ENCODE measurements around the gene DAPK2. TPM values are rescaled to one million over a fixed set of nuclear protein-coding genes. Genes with fewer than 3 reads are reported as not detected.

DAPK2 gene
- total and polyA plus RNA-seq, 2 donors from 2014 or later = 3.0 to 3.8 TPM

GRCh38 chr15:63986751-63987341, 59.4 kb downstream of the DAPK2 start:
- Histone ChIP-seq H3K4me1 (ENCODE audit: control insufficient read depth in 2 of 3, insufficient read depth in 2 of 3, low read depth in 1 of 3, low read length in 3 of 3) (peaks cover 4 to 13% (median 5%) of the 10 kb centered on the region in 3 donors), H3K9me3 (ENCODE audit: control insufficient read depth in 2 of 3, insufficient read depth in 1 of 3, low read length in 3 of 3) (no peaks in the 10 kb centered on the region), H3K27ac (ENCODE audit: low read depth in 2 of 2, low read length in 2 of 2) (no peak overlapping the region), H3K9ac (ENCODE audit: low read length in 3 of 3) (no peak overlapping the region), H3K4me3 (ENCODE audit: low read length in 3 of 3) (no peak overlapping the region), H3K36me3 (ENCODE audit: control insufficient read depth in 2 of 3, insufficient read depth in 3 of 3, low read length in 3 of 3) (no peaks in the 10 kb centered on the region), H3K27me3 (ENCODE audit: control insufficient read depth, insufficient read depth, low read length) (no peaks in the 10 kb centered on the region)
- no peak for FAIRE-seq
- DNase-seq = no peak
- intact Hi-C loops (cut with DNase I) = no loop called here
- TF ChIP-seq, protein P1, sequence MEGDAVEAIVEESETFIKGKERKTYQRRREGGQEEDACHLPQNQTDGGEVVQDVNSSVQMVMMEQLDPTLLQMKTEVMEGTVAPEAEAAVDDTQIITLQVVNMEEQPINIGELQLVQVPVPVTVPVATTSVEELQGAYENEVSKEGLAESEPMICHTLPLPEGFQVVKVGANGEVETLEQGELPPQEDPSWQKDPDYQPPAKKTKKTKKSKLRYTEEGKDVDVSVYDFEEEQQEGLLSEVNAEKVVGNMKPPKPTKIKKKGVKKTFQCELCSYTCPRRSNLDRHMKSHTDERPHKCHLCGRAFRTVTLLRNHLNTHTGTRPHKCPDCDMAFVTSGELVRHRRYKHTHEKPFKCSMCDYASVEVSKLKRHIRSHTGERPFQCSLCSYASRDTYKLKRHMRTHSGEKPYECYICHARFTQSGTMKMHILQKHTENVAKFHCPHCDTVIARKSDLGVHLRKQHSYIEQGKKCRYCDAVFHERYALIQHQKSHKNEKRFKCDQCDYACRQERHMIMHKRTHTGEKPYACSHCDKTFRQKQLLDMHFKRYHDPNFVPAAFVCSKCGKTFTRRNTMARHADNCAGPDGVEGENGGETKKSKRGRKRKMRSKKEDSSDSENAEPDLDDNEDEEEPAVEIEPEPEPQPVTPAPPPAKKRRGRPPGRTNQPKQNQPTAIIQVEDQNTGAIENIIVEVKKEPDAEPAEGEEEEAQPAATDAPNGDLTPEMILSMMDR (IDR thresholded peaks at IDR 0.05; ENCODE audit: borderline replicate concordance, extremely low read depth, insufficient read depth) = no peak

DNA sequence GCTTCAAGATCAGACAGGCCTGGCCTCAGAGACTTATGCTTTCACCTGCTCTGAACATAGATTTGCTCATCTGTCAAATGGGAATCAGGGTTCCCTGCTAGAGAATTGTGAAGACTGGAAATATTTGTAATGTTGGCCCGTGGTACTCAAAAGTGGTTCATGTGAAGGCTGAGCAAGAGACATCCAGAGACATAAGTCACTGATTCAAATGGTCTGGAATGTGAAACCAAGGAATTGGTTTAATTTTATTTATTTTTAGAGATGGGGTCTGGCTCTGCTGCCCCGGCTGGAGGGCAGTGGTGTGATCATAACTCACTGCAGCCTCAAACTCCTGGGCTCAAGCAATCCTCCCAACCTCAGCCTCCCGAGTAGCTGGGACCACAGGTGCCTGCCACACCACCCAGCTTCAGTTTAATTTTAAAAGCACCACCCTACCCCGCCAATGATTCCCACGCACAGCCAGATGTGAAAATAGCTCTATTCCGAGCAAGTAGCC, 60.1 kb downstream of the DAPK2 start:
- FAIRE-seq = no peak
- H3K27ac ChIP-seq (ENCODE audit: low read depth in 2 of 2, low read length in 2 of 2) = peak overlapping the region in 1 of 2 donors; percentile 32
- no peaks in the 10 kb centered on the region for H3K9me3 ChIP-seq (ENCODE audit: control insufficient read depth in 2 of 3, insufficient read depth in 1 of 3, low read length in 3 of 3)
- no peak overlapping the region for H3K9ac ChIP-seq (ENCODE audit: low read length in 3 of 3)
- H3K36me3 ChIP-seq (ENCODE audit: control insufficient read depth in 2 of 3, insufficient read depth in 3 of 3, low read length in 3 of 3) = no peaks in the 10 kb centered on the region
- H3K27me3 ChIP-seq (ENCODE audit: control insufficient read depth, insufficient read depth, low read length) = no peaks in the 10 kb centered on the region
- H3K4me1 ChIP-seq (ENCODE audit: control insufficient read depth in 2 of 3, insufficient read depth in 2 of 3, low read depth in 1 of 3, low read length in 3 of 3) = peaks cover 4 to 11% (median 5%) of the 10 kb centered on the region in 3 donors
- H3K4me3 ChIP-seq (ENCODE audit: low read length in 3 of 3) = no peak overlapping the region
- no peak for DNase-seq
- TF ChIP-seq, protein P1 (IDR thresholded peaks at IDR 0.05; ENCODE audit: borderline replicate concordance, extremely low read depth, insufficient read depth) = no peak
- intact Hi-C loops (cut with DNase I) = no loop called here

GRCh38 chr15:63985221-63986184, 60.8 kb downstream of the DAPK2 start:
- Histone ChIP-seq H3K36me3 (ENCODE audit: control insufficient read depth in 2 of 3, insufficient read depth in 3 of 3, low read length in 3 of 3) (no peaks in the 10 kb centered on the region), H3K27ac (ENCODE audit: low read depth in 2 of 2, low read length in 2 of 2) (peak overlapping the region in 1 of 2 donors; percentile 32)

More at GRCh38 chr15:63985221-63986184, 60.8 kb downstream of the DAPK2 start:
- TF ChIP-seq, protein P1 (IDR thresholded peaks at IDR 0.05; ENCODE audit: borderline replicate concordance, extremely low read depth, insufficient read depth) = no peak
- Histone ChIP-seq H3K27me3 (ENCODE audit: control insufficient read depth, insufficient read depth, low read length) (no peaks in the 10 kb centered on the region), H3K4me1 (ENCODE audit: control insufficient read depth in 2 of 3, insufficient read depth in 2 of 3, low read depth in 1 of 3, low read length in 3 of 3) (peaks cover 0 to 5% (median 5%) of the 10 kb centered on the region in 3 donors), H3K9me3 (ENCODE audit: control insufficient read depth in 2 of 3, insufficient read depth in 1 of 3, low read length in 3 of 3) (no peaks in the 10 kb centered on the region), H3K9ac (ENCODE audit: low read length in 3 of 3) (no peak overlapping the region), H3K4me3 (ENCODE audit: low read length in 3 of 3) (no peak overlapping the region)
- FAIRE-seq = no peak
- DNase-seq = peak in 1 of 5 donors; percentile 46
- intact Hi-C loops (cut with DNase I) = no loop called here

Measured in kidney (tissue), 14 donors.